GM12865 (cell line): ENCODE results near the gene KLF3.

Experiments used
- DNase-seq: peaks from one replicate; pipeline ENCODE4 v3.0.0; 2010; ENCODE audit warnings: low read depth
- H3K4me3 ChIP-seq: 2 replicates; pipeline ENCODE4 v1.5.1; 2011; ENCODE audit warnings: mild to moderate bottlenecking, low read depth, low read length, control low read depth
- TF ChIP-seq, protein P1 (sequence below): IDR thresholded peaks from 2 replicates; pipeline ENCODE4 v1.5.1; 2011; ENCODE audit warnings: low read length, control low read depth, low read depth, inconsistent platforms; ENCODE audit not compliant: insufficient read depth; ENCODE audit errors: missing control alignments

Gene KLF3

DNA sequence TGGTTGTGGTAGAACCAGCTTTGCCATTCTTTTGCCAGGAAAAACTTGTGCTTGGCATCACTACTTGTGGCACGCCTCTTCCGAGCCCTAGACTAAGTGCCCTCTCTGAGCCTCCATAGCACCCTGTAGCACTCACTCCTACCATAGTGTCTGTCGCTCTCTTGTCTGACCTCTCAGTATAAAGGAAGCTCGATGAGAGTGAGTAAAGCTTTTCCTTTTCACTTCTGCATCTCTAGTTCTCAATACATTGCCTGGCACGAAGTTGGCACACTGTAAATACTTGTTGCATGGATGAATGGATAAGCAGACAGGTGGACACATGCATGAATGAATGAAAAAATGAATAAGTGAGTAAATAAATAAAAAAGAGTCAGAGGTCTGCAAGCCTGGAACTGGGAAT is 70.4 kb downstream of the KLF3 start:
- H3K4me3 ChIP-seq, result no peak overlapping the region
- TF ChIP-seq, protein P1, sequence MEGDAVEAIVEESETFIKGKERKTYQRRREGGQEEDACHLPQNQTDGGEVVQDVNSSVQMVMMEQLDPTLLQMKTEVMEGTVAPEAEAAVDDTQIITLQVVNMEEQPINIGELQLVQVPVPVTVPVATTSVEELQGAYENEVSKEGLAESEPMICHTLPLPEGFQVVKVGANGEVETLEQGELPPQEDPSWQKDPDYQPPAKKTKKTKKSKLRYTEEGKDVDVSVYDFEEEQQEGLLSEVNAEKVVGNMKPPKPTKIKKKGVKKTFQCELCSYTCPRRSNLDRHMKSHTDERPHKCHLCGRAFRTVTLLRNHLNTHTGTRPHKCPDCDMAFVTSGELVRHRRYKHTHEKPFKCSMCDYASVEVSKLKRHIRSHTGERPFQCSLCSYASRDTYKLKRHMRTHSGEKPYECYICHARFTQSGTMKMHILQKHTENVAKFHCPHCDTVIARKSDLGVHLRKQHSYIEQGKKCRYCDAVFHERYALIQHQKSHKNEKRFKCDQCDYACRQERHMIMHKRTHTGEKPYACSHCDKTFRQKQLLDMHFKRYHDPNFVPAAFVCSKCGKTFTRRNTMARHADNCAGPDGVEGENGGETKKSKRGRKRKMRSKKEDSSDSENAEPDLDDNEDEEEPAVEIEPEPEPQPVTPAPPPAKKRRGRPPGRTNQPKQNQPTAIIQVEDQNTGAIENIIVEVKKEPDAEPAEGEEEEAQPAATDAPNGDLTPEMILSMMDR, result no peak
- no peak for DNase-seq

DNA sequence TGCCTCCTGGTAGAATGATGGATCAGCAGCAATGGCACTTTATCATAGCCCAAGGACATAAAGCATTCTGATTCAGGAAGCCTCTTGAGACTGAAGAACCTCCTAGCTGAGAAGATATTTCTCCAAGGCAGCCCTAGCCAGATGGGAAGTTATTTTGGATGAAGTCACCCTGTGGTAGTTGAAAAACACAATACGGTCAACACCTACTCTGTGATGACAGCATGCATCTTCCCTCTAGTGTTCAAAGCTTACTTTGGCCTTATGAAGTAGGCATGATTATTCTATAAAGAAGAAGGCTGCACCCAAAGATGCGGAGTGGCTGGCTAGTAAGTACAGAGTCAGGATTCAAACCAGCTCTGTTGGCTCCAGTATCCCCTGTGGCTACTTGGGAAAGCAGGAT is 70.9 kb downstream of the KLF3 start:
- H3K4me3 ChIP-seq, result no peak overlapping the region
- TF ChIP-seq, protein P1, result no peak
- no peak for DNase-seq

DNA sequence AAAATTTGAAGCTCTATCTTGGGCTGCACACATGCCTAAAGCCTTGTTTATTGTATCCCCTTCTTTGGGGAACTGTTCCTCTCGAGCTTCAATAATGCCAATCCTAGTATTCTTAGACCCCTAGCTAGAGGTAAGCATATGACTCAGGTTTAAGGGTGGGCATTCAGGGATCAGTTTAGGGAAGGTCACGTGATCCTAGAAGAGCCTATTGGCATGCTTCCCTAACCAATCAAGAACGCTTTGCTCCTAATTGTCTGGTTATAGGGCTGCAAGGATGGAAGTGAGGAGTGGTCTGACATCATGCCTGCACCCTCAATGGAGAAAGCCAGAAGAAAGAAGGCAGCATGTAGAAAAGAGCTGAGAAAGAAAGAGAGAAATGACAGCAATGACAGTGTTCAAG is 71.9 kb downstream of the KLF3 start:
- H3K4me3 ChIP-seq, result no peak overlapping the region
- TF ChIP-seq, protein P1, result no peak
- DNase-seq, result no peak

DNA sequence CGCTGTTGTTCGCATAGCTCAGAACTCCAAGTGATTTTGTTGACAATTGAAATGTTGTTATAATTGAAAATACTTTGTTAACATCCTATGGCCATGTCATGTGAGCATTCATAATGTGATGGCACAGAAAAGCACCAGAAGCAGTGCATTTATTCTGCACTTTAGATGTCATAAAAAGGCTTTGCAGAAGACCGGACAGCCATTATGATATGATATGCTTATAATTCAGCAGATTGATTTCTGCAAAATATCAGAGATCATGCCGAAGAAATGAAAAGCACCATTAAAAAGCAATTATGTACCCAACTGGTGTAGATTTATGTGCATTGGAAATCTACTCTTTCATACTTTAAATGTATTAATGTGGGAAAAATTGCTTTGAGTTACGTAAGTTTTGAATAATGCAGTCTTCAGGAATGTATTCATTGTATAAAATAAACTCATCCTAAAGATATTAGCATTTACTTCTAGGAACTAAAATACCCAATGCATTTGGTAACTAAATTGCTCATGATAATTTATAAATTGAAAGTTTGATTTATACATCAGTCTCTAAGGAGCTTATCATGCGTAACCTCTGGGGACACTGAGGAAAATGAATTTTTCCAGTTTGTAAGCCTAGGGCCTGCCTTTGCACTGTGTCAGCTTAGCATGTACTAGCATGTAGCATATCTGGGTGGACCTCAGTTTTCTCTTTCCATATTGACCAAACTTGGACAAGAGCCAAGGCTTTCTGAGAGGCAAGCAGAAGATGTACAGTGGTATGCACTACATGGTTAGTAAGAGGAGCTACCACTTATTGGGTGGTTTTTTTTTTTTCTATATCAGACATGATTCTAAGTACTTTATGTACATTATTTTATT is 75.2 kb downstream of the KLF3 start:
- TF ChIP-seq, protein P1, result no peak
- no peak for DNase-seq
- H3K4me3 ChIP-seq, result no peak overlapping the region

DNA sequence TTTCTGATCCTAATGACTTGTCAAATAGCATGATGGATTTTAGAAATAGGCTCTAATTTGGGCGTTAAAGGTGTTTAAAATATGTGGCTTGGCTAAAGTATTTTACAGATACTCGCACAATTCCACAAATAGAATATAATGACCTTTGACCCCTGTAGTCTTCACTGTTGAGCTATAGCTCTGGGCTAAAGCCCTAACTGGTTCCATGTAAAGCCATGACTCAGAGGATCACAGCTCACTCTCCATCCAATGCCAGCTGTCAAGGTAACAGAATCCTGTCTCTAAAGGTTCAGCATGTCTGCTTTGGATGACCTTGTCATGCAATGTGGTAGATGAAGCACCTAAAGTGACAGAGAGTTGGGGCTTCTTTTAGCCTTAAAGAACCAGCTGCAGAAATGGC is 76.3 kb downstream of the KLF3 start:
- TF ChIP-seq, protein P1, result no peak
- no peak for DNase-seq
- no peak overlapping the region for H3K4me3 ChIP-seq

DNA sequence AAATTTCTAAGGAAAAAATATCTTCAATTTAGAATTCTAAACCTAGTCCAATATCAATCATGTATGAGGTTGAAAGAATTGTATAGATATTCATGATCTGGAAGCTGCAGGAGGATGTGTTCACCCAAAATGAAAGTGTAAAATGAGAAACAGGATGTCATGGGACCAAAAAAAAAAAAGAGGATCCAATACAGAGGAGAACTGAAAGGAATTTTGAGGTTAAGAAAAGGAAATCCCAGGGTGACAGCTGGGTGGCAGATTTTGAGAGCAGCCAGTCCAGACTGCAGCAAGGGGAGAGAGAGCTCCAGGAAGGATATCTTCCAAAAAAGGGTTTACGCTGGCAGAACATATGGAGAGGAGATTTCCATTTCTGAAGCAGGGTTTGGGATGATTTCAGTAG is 79.9 kb downstream of the KLF3 start:
- no peak for DNase-seq
- TF ChIP-seq, protein P1, result no peak
- no peak overlapping the region for H3K4me3 ChIP-seq

DNA sequence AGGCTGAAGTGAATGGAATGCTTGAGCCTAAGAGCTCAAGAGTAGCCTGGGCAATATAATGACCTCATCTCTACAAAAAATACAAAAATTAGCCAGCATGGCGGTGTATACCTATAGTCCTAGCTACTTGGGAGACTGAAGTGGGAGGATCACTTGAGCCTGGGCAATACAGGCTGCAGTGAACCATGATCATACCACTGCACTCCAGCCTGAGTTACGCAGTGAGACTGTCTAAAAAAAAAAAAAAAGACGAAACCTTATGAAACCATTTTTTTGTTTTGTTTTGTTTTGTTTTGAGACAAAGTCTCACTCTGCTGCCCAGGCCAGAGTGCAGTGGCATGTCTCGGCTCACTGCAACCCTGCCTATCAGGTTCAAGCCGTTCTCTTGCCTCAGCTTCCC is 81.9 kb downstream of the KLF3 start:
- TF ChIP-seq, protein P1, result no peak
- no peak overlapping the region for H3K4me3 ChIP-seq
- no peak for DNase-seq
